GM18508 (cell line): ENCODE data around the gene TRIP12.
"Not testable (repeated sequence)": the region's sequence is repeated elsewhere in the genome, so short reads cannot be mapped to it uniquely, and the experiment has no call there.

Experiments used
- ATAC-seq: cut with Tn5 transposase; IDR thresholded peaks from one replicate; pipeline ENCODE4 v1.9.1; 2021; ENCODE audit warnings: moderate number of reproducible peaks; ENCODE audit not compliant: insufficient read depth, unreplicated experiment

The TRIP12 gene

GRCh38 chr2:229880892-229881586, 40.8 kb downstream of the TRIP12 start:
- no peak for ATAC-seq

GRCh38 chr2:229879191-229879950, 42.4 kb downstream of the TRIP12 start:
- ATAC-seq: no peak

GRCh38 chr2:229875549-229875948, 46.3 kb downstream of the TRIP12 start:
- ATAC-seq: no peak

GRCh38 chr2:229874647-229875046, 47.2 kb downstream of the TRIP12 start:
- ATAC-seq: no peak

- ATAC-seq: peak; percentile 95
Observed at GRCh38 chr2:229873123-229873581, 48.7 kb downstream of the TRIP12 start.

GRCh38 chr2:229870903-229871656, 50.7 kb downstream of the TRIP12 start:
- no peak for ATAC-seq

- no peak for ATAC-seq
Observed at GRCh38 chr2:229869226-229869625, 52.6 kb downstream of the TRIP12 start.

GRCh38 chr2:229868794-229869193, 53.0 kb downstream of the TRIP12 start:
- ATAC-seq: no peak

- ATAC-seq: no peak
Observed at GRCh38 chr2:229865033-229865432, 56.8 kb downstream of the TRIP12 start.

GRCh38 chr2:229861431-229861830, 60.4 kb downstream of the TRIP12 start:
- ATAC-seq: no peak

- no peak for ATAC-seq
Observed at GRCh38 chr2:229860334-229860733, 61.5 kb downstream of the TRIP12 start.

GRCh38 chr2:229858351-229858750, 63.5 kb downstream of the TRIP12 start:
- no peak for ATAC-seq

- ATAC-seq: no peak
Observed at GRCh38 chr2:229857634-229858033, 64.2 kb downstream of the TRIP12 start.

GRCh38 chr2:229856413-229856812, 65.4 kb downstream of the TRIP12 start:
- peak; percentile 49 for ATAC-seq

GRCh38 chr2:229855116-229855515, 66.7 kb downstream of the TRIP12 start:
- ATAC-seq: no peak

GRCh38 chr2:229852565-229852964, 69.2 kb downstream of the TRIP12 start:
- peak; percentile 72 for ATAC-seq

- no peak for ATAC-seq
Observed at GRCh38 chr2:229851870-229852269, 69.9 kb downstream of the TRIP12 start.

- ATAC-seq: not testable (repeated sequence)
Observed at GRCh38 chr2:229850355-229851275, 71.2 kb downstream of the TRIP12 start.

GRCh38 chr2:229849073-229849472, 72.7 kb downstream of the TRIP12 start:
- ATAC-seq: no peak

GRCh38 chr2:229843613-229844012, 78.2 kb downstream of the TRIP12 start:
- no peak for ATAC-seq
